GM18508 (cell line): ENCODE data around the gene SPOCK2.
"Not testable (repeated sequence)": the region's sequence is repeated elsewhere in the genome, so short reads cannot be mapped to it uniquely, and the experiment has no call there.

ENCODE experiments used
- ATAC-seq: cut with Tn5 transposase; IDR thresholded peaks from one replicate; pipeline ENCODE4 v1.9.1; 2021; ENCODE audit warnings: moderate number of reproducible peaks; ENCODE audit not compliant: insufficient read depth, unreplicated experiment

Gene SPOCK2

GRCh38 chr10:72037266-72037665 is 51.1 kb downstream of the SPOCK2 start:
- ATAC-seq: no peak

- no peak for ATAC-seq
Measured at GRCh38 chr10:72035252-72035887, 53.0 kb downstream of the SPOCK2 start.

- ATAC-seq: no peak
Measured at GRCh38 chr10:72034761-72035160, 53.6 kb downstream of the SPOCK2 start.

GRCh38 chr10:72034040-72034499 is 54.3 kb downstream of the SPOCK2 start:
- ATAC-seq: no peak

GRCh38 chr10:72032409-72033162 is 55.8 kb downstream of the SPOCK2 start:
- ATAC-seq: not testable (repeated sequence)

- no peak for ATAC-seq
Measured at GRCh38 chr10:72031706-72032105, 56.6 kb downstream of the SPOCK2 start.

GRCh38 chr10:72030762-72031543 is 57.4 kb downstream of the SPOCK2 start:
- ATAC-seq: no peak

- no peak for ATAC-seq
Measured at GRCh38 chr10:72029414-72029813, 58.9 kb downstream of the SPOCK2 start.

GRCh38 chr10:72027498-72027897 is 60.9 kb downstream of the SPOCK2 start:
- no peak for ATAC-seq

GRCh38 chr10:72026278-72027111 is 61.9 kb downstream of the SPOCK2 start:
- no peak for ATAC-seq

- ATAC-seq: no peak
Measured at GRCh38 chr10:72025832-72026231, 62.5 kb downstream of the SPOCK2 start.

- ATAC-seq: no peak
Measured at GRCh38 chr10:72025400-72025799, 63.0 kb downstream of the SPOCK2 start.

- no peak for ATAC-seq
Measured at GRCh38 chr10:72024596-72024995, 63.8 kb downstream of the SPOCK2 start.

- ATAC-seq: no peak
Measured at GRCh38 chr10:72022228-72022627, 66.1 kb downstream of the SPOCK2 start.

GRCh38 chr10:72020914-72021809 is 67.2 kb downstream of the SPOCK2 start:
- ATAC-seq: no peak

- ATAC-seq: no peak
Measured at GRCh38 chr10:72019085-72019876, 69.1 kb downstream of the SPOCK2 start.

GRCh38 chr10:72016608-72017300 is 71.6 kb downstream of the SPOCK2 start:
- ATAC-seq: no peak

GRCh38 chr10:72015841-72016240 is 72.5 kb downstream of the SPOCK2 start:
- no peak for ATAC-seq
